GM12878 (cell line): Measurements from ENCODE around the gene ELN. TPM values are rescaled to one million over a fixed set of nuclear protein-coding genes. Genes with fewer than 3 reads are reported as not detected.

Source experiments
- BHLHE40 ChIP-seq, 2 experiments: fragments of 450-650 bp in 1 of 2; IDR thresholded peaks; 2 replicates each; pipeline ENCODE4 v1.6.1; 2011 to 2017; ENCODE audit warnings: low read depth in 2 of 2, borderline replicate concordance in 1 of 2, improper control_type of control experiment in 1 of 2, low read length in 1 of 2, mild to moderate bottlenecking in 1 of 2
- CEBPZ ChIP-seq: fragments of 150-350 bp; IDR thresholded peaks from 2 replicates; pipeline ENCODE4 v1.6.1; 2016; ENCODE audit warnings: low read depth, low read length
- CREB1 ChIP-seq: IDR thresholded peaks from 2 replicates; pipeline ENCODE4 v1.6.1; 2012; ENCODE audit warnings: low read depth, mild to moderate bottlenecking, inconsistent platforms
- DPF2 ChIP-seq: fragments of 450-650 bp; IDR thresholded peaks from 2 replicates; pipeline ENCODE4 v1.6.1; 2017; ENCODE audit warnings: mild to moderate bottlenecking
- HCFC1 ChIP-seq: fragments of 150-350 bp; IDR thresholded peaks from 2 replicates; pipeline ENCODE4 v1.6.1; 2014; ENCODE audit warnings: low read length
- HDAC2 ChIP-seq: fragments of 200-600 bp; sonication (generic); IDR thresholded peaks from 2 replicates; pipeline ENCODE4 v1.6.1; 2017
- JUNB ChIP-seq: IDR thresholded peaks from 2 replicates; pipeline ENCODE4 v1.6.1; 2016; ENCODE audit warnings: antibody characterized with exemption, mild to moderate bottlenecking
- NBN ChIP-seq: fragments of 450-650 bp; IDR thresholded peaks from 2 replicates; pipeline ENCODE4 v1.6.1; 2016
- NFYA ChIP-seq: IDR thresholded peaks from 2 replicates; pipeline ENCODE4 v1.6.1; 2011; ENCODE audit warnings: low read depth, mild to moderate bottlenecking, low read length, improper control_type of control experiment, borderline replicate concordance
- PAX5 ChIP-seq: IDR thresholded peaks from 2 replicates; pipeline ENCODE4 v1.6.1; 2011; ENCODE audit warnings: low read depth, low read length, borderline replicate concordance
- POLR2AphosphoS5 ChIP-seq: IDR thresholded peaks from 2 replicates; pipeline ENCODE4 v1.6.1; 2011; ENCODE audit warnings: mild to moderate bottlenecking, low read length, inconsistent platforms
- TCF3 ChIP-seq: IDR thresholded peaks from 2 replicates; pipeline ENCODE4 v1.6.1; 2012; ENCODE audit warnings: low read depth, mild to moderate bottlenecking, low read length, borderline replicate concordance; ENCODE audit not compliant: insufficient read depth
- ZBED1 ChIP-seq: IDR thresholded peaks from 2 replicates; pipeline ENCODE4 v1.6.1; 2016; ENCODE audit warnings: borderline replicate concordance
- ZSCAN29 ChIP-seq: fragments of 450-650 bp; IDR thresholded peaks from 2 replicates; pipeline ENCODE4 v1.6.1; 2017; ENCODE audit warnings: mild to moderate bottlenecking, moderate library complexity
- polyA plus RNA-seq, 11 experiments: library from polyadenylated mRNA; depleted of rRNA in 4 of 11; unstranded in 6 of 11; stranded (reverse) in 5 of 11; fragments of >200 nt; fragmentation: Nextera tagmentation in 4 of 11; fragmentation: Illumina TruSeq in 1 of 11; extraction: Ambion mirVana in 4 of 11; extraction: Trizol in 1 of 11; gene quantifications; 1 replicate in 1 of 11; 2 replicates in 10 of 11; pipeline versions ENCODE4 v1.2.1 to v1.2.3, GENCODE V29; 2011 to 2016; ENCODE audit warnings: inconsistent platforms in 2 of 11, missing spikeins in 2 of 11, low read depth in 1 of 11
- total RNA-seq, 4 experiments: library from RNA; depleted of rRNA in 3 of 4; stranded (reverse); fragments of >200 nt in 3 of 4; fragmentation: Illumina TruSeq in 1 of 4; extraction: Trizol in 1 of 4; gene quantifications; 2 replicates each; pipeline versions ENCODE4 v1.2.1 to v1.2.3, GENCODE V29; 2013 to 2021
- TF ChIP-seq, protein P1 (sequence below): fragments of 450-650 bp; IDR thresholded peaks from 2 replicates; pipeline ENCODE4 v1.6.1; 2017; ENCODE audit warnings: mild to moderate bottlenecking, low read depth, inconsistent platforms; ENCODE audit not compliant: poor library complexity, severe bottlenecking
- TF ChIP-seq, protein P2 (sequence below): fragments of 450-650 bp; IDR thresholded peaks from 2 replicates; pipeline ENCODE4 v1.6.1; 2016; ENCODE audit warnings: mild to moderate bottlenecking
- TF ChIP-seq, protein P3 (sequence below): fragments of 450-650 bp; IDR thresholded peaks from 2 replicates; pipeline ENCODE4 v1.6.1; 2016; ENCODE audit warnings: mild to moderate bottlenecking, moderate library complexity, borderline replicate concordance

The ELN gene
- total and polyA plus RNA-seq, 10 of the 15 experiments (the other 5 are each of a cell fraction or from before 2014, with no cell fraction given), result 0.08 to 0.27 (median 0.23) TPM; not detected in 7

- TF ChIP-seq TCF3 (peak; percentile 71; the same call in 1 of the 2 replicates), HDAC2 (no peak), PAX5 (peak; percentile 9; the same call in 1 of the 2 replicates), NFYA (no peak), BHLHE40 (IDR thresholded peaks at IDR 0.05; ENCODE audit: borderline replicate concordance in 1 of 2, low read depth in 2 of 2, low read length in 1 of 2) (peak in 1 of 2 experiments; percentile 39; a peak in 1 of 4 replicates), ZBED1 (no peak), JUNB (peak; percentile 53), NBN (0 out of 2 replicates have a peak, but pooled peaks have one; percentile 25), CREB1 (peak; percentile 55), POLR2AphosphoS5 (0 out of 2 replicates have a peak, but pooled peaks have one; percentile 25), ZSCAN29 (no peak), DPF2 (0 out of 2 replicates have a peak, but pooled peaks have one; percentile 47), CEBPZ (no peak), HCFC1 (no peak)
- TF ChIP-seq, protein P1, sequence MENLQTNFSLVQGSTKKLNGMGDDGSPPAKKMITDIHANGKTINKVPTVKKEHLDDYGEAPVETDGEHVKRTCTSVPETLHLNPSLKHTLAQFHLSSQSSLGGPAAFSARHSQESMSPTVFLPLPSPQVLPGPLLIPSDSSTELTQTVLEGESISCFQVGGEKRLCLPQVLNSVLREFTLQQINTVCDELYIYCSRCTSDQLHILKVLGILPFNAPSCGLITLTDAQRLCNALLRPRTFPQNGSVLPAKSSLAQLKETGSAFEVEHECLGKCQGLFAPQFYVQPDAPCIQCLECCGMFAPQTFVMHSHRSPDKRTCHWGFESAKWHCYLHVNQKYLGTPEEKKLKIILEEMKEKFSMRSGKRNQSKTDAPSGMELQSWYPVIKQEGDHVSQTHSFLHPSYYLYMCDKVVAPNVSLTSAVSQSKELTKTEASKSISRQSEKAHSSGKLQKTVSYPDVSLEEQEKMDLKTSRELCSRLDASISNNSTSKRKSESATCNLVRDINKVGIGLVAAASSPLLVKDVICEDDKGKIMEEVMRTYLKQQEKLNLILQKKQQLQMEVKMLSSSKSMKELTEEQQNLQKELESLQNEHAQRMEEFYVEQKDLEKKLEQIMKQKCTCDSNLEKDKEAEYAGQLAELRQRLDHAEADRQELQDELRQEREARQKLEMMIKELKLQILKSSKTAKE, result peak; percentile 25
- TF ChIP-seq, protein P2, sequence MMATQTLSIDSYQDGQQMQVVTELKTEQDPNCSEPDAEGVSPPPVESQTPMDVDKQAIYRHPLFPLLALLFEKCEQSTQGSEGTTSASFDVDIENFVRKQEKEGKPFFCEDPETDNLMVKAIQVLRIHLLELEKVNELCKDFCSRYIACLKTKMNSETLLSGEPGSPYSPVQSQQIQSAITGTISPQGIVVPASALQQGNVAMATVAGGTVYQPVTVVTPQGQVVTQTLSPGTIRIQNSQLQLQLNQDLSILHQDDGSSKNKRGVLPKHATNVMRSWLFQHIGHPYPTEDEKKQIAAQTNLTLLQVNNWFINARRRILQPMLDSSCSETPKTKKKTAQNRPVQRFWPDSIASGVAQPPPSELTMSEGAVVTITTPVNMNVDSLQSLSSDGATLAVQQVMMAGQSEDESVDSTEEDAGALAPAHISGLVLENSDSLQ, result peak; percentile 69
- TF ChIP-seq, protein P3, sequence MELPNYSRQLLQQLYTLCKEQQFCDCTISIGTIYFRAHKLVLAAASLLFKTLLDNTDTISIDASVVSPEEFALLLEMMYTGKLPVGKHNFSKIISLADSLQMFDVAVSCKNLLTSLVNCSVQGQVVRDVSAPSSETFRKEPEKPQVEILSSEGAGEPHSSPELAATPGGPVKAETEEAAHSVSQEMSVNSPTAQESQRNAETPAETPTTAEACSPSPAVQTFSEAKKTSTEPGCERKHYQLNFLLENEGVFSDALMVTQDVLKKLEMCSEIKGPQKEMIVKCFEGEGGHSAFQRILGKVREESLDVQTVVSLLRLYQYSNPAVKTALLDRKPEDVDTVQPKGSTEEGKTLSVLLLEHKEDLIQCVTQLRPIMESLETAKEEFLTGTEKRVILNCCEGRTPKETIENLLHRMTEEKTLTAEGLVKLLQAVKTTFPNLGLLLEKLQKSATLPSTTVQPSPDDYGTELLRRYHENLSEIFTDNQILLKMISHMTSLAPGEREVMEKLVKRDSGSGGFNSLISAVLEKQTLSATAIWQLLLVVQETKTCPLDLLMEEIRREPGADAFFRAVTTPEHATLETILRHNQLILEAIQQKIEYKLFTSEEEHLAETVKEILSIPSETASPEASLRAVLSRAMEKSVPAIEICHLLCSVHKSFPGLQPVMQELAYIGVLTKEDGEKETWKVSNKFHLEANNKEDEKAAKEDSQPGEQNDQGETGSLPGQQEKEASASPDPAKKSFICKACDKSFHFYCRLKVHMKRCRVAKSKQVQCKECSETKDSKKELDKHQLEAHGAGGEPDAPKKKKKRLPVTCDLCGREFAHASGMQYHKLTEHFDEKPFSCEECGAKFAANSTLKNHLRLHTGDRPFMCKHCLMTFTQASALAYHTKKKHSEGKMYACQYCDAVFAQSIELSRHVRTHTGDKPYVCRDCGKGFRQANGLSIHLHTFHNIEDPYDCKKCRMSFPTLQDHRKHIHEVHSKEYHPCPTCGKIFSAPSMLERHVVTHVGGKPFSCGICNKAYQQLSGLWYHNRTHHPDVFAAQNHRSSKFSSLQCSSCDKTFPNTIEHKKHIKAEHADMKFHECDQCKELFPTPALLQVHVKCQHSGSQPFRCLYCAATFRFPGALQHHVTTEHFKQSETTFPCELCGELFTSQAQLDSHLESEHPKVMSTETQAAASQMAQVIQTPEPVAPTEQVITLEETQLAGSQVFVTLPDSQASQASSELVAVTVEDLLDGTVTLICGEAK, result no peak
Measured at GRCh38 chr7:74101061-74101681, 73.2 kb downstream of the ELN start (continued).
